H54 (cell line): ENCODE measurements around the gene TAAR8.
"Not testable (repeated sequence)": the region's sequence is repeated elsewhere in the genome, so short reads cannot be mapped to it uniquely, and the experiment has no call there.

Experiments
- DNase-seq: peaks from one replicate; pipeline ENCODE4 v3.0.0; 2011; ENCODE audit warnings: low spot score, mixed read lengths; ENCODE audit not compliant: insufficient read length
- FAIRE-seq: peaks from 3 replicates; lab custom pipeline; 2011; peaks lifted over from hg19 to GRCh38; lab: Jason Lieb, UNC
- POLR2A ChIP-seq: IDR thresholded peaks from 2 replicates; pipeline ENCODE4 v1.6.1; 2011; ENCODE audit warnings: low read depth, mild to moderate bottlenecking, low read length

TAAR8 gene

GRCh38 chr6:132571774-132572173 is 19.3 kb downstream of the TAAR8 start:
- no peak for FAIRE-seq
- TF ChIP-seq POLR2A: no peak
- no peak for DNase-seq

- no peak for TF ChIP-seq POLR2A
- FAIRE-seq: no peak
Measured at GRCh38 chr6:132584698-132585097, 32.2 kb downstream of the TAAR8 start.

GRCh38 chr6:132587424-132587823 is 35.0 kb downstream of the TAAR8 start:
- DNase-seq: no peak
- TF ChIP-seq POLR2A: no peak
- FAIRE-seq: no peak

More at GRCh38 chr6:132584698-132585097, 32.2 kb downstream of the TAAR8 start:
- no peak for DNase-seq

GRCh38 chr6:132589454-132589853 is 37.0 kb downstream of the TAAR8 start, which contains the start of gene TAAR5:
Gene TAAR5 (minus strand): TSS chr6:132589741. CDS start chr6:132589686, 55 bp downstream.
- FAIRE-seq (no peak), DNase-seq (no peak)
- no peak for TF ChIP-seq POLR2A

GRCh38 chr6:132590362-132590761 is 37.9 kb downstream of the TAAR8 start:
- no peak for FAIRE-seq
- TF ChIP-seq POLR2A: no peak
- DNase-seq: no peak

- FAIRE-seq (no peak), DNase-seq (no peak)
- TF ChIP-seq POLR2A: no peak
Measured at GRCh38 chr6:132592855-132593254, 40.4 kb downstream of the TAAR8 start.

GRCh38 chr6:132596201-132596600 is 43.7 kb downstream of the TAAR8 start:
- TF ChIP-seq POLR2A: no peak
- FAIRE-seq (no peak), DNase-seq (no peak)

- DNase-seq (no peak), FAIRE-seq (no peak)
- no peak for TF ChIP-seq POLR2A
Measured at GRCh38 chr6:132598473-132598872, 46.0 kb downstream of the TAAR8 start.

- not testable (repeated sequence) for FAIRE-seq, DNase-seq
Measured at GRCh38 chr6:132600900-132601299, 48.4 kb downstream of the TAAR8 start.
